Daoy (cell line): ENCODE results near the gene ADRA2C. TPM values are rescaled to one million over a fixed set of nuclear protein-coding genes. Genes with fewer than 3 reads are reported as not detected.

ENCODE experiments used
- DNase-seq: peaks from one replicate; pipeline ENCODE4 v3.0.0-alpha.2; 2015; ENCODE audit warnings: low read depth
- total RNA-seq: library from RNA; depleted of rRNA; stranded (reverse); fragments of >200 nt; shearing (Covaris generic); gene quantifications from 2 replicates; pipeline ENCODE4 v1.2.3, GENCODE V29; 2014

ADRA2C gene
- total RNA-seq, 1 experiment from 2014 or later: 1.1 TPM

GRCh38 chr4:3732076-3733028, 33.8 kb upstream of the ADRA2C start:
- DNase-seq: no peak

GRCh38 chr4:3733195-3733594, 33.0 kb upstream of the ADRA2C start:
- no peak for DNase-seq

GRCh38 chr4:3735196-3735595, 31.0 kb upstream of the ADRA2C start:
- no peak for DNase-seq

GRCh38 chr4:3736290-3736689, 29.9 kb upstream of the ADRA2C start:
- DNase-seq: no peak

GRCh38 chr4:3736806-3737205, 29.4 kb upstream of the ADRA2C start:
- DNase-seq: no peak

- DNase-seq: no peak
Observed at GRCh38 chr4:3739577-3739976, 26.6 kb upstream of the ADRA2C start.

GRCh38 chr4:3740256-3740655, 25.9 kb upstream of the ADRA2C start:
- no peak for DNase-seq

GRCh38 chr4:3741217-3742011, 24.8 kb upstream of the ADRA2C start:
- DNase-seq: no peak

GRCh38 chr4:3742610-3743009, 23.6 kb upstream of the ADRA2C start:
- no peak for DNase-seq

GRCh38 chr4:3744232-3744631, 22.0 kb upstream of the ADRA2C start:
- no peak for DNase-seq

- DNase-seq: no peak
Observed at GRCh38 chr4:3744901-3745300, 21.3 kb upstream of the ADRA2C start.

GRCh38 chr4:3745886-3746656, 20.1 kb upstream of the ADRA2C start:
- peak; percentile 76 for DNase-seq

- DNase-seq: no peak
Observed at GRCh38 chr4:3746701-3747580, 19.2 kb upstream of the ADRA2C start.

- DNase-seq: peak; percentile 41
Observed at GRCh38 chr4:3747581-3747904, 18.6 kb upstream of the ADRA2C start.

- no peak for DNase-seq
Observed at GRCh38 chr4:3748136-3748898, 17.9 kb upstream of the ADRA2C start.

GRCh38 chr4:3749081-3749480, 17.1 kb upstream of the ADRA2C start:
- DNase-seq: no peak

- no peak for DNase-seq
Observed at GRCh38 chr4:3750334-3750733, 15.9 kb upstream of the ADRA2C start.

GRCh38 chr4:3752022-3752421, 14.2 kb upstream of the ADRA2C start:
- DNase-seq: no peak

- no peak for DNase-seq
Observed at GRCh38 chr4:3753726-3754412, 12.3 kb upstream of the ADRA2C start.
